HepG2 (cell line): ENCODE measurements around the gene HARS2. TPM values are rescaled to one million over a fixed set of nuclear protein-coding genes. Genes with fewer than 3 reads are reported as not detected.

Experiments
- AHR ChIP-seq: IDR thresholded peaks from 2 replicates; pipeline ENCODE4 v1.6.1; 2018; ENCODE audit warnings: missing genetic modification reagents, missing compliant biosample characterization
- POLR2AphosphoS5 ChIP-seq: IDR thresholded peaks from 2 replicates; pipeline ENCODE4 v1.6.1; 2012; ENCODE audit warnings: low read depth, low read length
- TFDP2 ChIP-seq: sonication (generic); formaldehyde crosslinking; IDR thresholded peaks from 2 replicates; pipeline ENCODE4 v1.4.0; 2020; ENCODE audit warnings: missing genetic modification reagents
- ZBTB25 ChIP-seq: IDR thresholded peaks from 2 replicates; pipeline ENCODE4 v1.6.1; 2018; ENCODE audit warnings: missing genetic modification reagents
- ZNF136 ChIP-seq: sonication (generic); formaldehyde crosslinking; IDR thresholded peaks from 2 replicates; pipeline ENCODE4 v1.8.1; 2022; ENCODE audit warnings: low read depth, mild to moderate bottlenecking, moderate library complexity, missing genetic modification reagents
- ZNF407 ChIP-seq: sonication (generic); formaldehyde crosslinking; IDR thresholded peaks from one replicate; pipeline ENCODE4 v1.5.1; 2020; ENCODE audit warnings: mild to moderate bottlenecking, missing genetic modification reagents; ENCODE audit errors: not compliant biosample characterization
- ZNF550 ChIP-seq: sonication (generic); formaldehyde crosslinking; IDR thresholded peaks from 2 replicates; pipeline ENCODE4 v1.4.0; 2020; ENCODE audit warnings: mild to moderate bottlenecking, missing genetic modification reagents, borderline replicate concordance
- ZNF577 ChIP-seq: sonication (generic); formaldehyde crosslinking; IDR thresholded peaks from 2 replicates; pipeline ENCODE4 v1.4.0; 2020; ENCODE audit warnings: mild to moderate bottlenecking, low read depth, missing genetic modification reagents, borderline replicate concordance
- polyA plus RNA-seq, 8 experiments: library from polyadenylated mRNA; depleted of rRNA in 3 of 8; stranded (reverse) in 7 of 8; unstranded in 1 of 8; fragments of >200 nt; fragmentation: Illumina TruSeq in 4 of 8; extraction: Trizol in 4 of 8; gene quantifications; 2 replicates each; pipeline versions ENCODE4 v1.2.1 to v1.2.3, GENCODE V29; 2011 to 2016; ENCODE audit warnings: low read depth in 4 of 8, missing spikeins in 1 of 8, mixed read lengths in 1 of 8; ENCODE audit not compliant: insufficient read depth in 1 of 8
- total RNA-seq, 5 experiments: library from RNA; depleted of rRNA; stranded (reverse); fragments of >200 nt; fragmentation: Illumina TruSeq; extraction: Trizol; gene quantifications; 2 replicates each; pipeline ENCODE4 v1.2.3, GENCODE V29; 2016; ENCODE audit warnings: low read depth in 1 of 5
- TF ChIP-seq, protein P1 (sequence below): sonication (generic); formaldehyde crosslinking; IDR thresholded peaks from 2 replicates; pipeline ENCODE4 v1.5.1; 2020; ENCODE audit warnings: mild to moderate bottlenecking, missing genetic modification reagents, moderate library complexity

Gene HARS2
- total and polyA plus RNA-seq, 2 of the 13 experiments (the other 11 are each of a cell fraction or from before 2014, with no cell fraction given) = 17.9 to 25.8 TPM

DNA sequence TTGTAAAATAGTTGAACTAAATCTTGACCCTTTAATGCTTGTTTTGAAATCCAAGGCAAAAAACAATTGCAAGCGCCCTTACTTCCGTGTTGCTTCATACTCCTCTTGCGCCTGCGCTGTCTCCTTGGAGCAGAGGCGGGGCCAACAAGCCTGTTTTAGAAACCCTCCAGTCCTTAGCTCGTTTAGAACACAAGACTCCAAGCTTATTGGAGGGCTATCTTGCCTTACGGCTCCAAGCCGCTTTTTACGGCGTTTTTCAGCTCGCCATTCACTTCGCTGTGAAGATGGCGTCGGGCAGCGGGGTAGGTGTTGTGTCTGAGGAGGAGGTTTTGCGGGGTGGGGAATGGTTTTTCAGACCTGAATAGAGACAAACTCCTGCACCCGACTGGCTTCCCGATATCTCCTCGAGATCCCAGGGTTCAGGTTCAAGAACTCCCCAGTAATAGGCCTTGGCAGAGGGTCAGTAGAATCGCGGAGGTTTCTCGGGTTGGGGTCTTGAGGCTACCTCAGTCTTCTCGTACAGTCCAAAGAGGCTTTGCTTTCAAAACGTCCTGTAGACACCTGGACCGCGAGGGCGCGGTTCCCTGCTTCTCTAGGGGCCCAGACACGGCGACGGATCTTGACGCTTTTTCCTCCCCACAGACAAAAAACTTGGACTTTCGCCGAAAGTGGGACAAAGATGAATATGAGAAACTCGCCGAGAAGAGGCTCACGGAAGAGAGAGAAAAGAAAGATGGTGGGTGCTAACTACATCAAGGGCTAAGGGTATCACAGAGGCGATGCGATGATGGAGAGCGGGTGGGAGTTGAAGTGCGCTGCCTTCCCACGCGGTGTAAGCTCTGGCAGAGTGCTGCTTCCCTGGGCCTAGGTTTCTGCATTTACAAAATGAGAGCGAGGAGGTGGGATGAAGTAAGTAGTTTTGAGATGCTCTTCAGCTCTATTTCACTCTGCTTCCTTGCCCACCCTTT lies 9.2 kb downstream of the HARS2 start, which contains the start of gene ZMAT2 (continued):
- TF ChIP-seq TFDP2 (CRISPR knock-in tag) (0 out of 2 replicates have a peak, but pooled peaks have one; percentile 22), ZBTB25 (CRISPR knock-in tag) (peak; percentile 39), AHR (peak; percentile 69), ZNF550 (CRISPR knock-in tag) (0 out of 2 replicates have a peak, but pooled peaks have one; percentile 2), ZNF577 (CRISPR knock-in tag) (no peak), POLR2AphosphoS5 (peak; percentile 93), ZNF136 (CRISPR knock-in tag) (peak; percentile 67; the same call in 1 of the 2 replicates), ZNF407 (CRISPR knock-in tag) (peak; percentile 57)
- TF ChIP-seq, protein P1, sequence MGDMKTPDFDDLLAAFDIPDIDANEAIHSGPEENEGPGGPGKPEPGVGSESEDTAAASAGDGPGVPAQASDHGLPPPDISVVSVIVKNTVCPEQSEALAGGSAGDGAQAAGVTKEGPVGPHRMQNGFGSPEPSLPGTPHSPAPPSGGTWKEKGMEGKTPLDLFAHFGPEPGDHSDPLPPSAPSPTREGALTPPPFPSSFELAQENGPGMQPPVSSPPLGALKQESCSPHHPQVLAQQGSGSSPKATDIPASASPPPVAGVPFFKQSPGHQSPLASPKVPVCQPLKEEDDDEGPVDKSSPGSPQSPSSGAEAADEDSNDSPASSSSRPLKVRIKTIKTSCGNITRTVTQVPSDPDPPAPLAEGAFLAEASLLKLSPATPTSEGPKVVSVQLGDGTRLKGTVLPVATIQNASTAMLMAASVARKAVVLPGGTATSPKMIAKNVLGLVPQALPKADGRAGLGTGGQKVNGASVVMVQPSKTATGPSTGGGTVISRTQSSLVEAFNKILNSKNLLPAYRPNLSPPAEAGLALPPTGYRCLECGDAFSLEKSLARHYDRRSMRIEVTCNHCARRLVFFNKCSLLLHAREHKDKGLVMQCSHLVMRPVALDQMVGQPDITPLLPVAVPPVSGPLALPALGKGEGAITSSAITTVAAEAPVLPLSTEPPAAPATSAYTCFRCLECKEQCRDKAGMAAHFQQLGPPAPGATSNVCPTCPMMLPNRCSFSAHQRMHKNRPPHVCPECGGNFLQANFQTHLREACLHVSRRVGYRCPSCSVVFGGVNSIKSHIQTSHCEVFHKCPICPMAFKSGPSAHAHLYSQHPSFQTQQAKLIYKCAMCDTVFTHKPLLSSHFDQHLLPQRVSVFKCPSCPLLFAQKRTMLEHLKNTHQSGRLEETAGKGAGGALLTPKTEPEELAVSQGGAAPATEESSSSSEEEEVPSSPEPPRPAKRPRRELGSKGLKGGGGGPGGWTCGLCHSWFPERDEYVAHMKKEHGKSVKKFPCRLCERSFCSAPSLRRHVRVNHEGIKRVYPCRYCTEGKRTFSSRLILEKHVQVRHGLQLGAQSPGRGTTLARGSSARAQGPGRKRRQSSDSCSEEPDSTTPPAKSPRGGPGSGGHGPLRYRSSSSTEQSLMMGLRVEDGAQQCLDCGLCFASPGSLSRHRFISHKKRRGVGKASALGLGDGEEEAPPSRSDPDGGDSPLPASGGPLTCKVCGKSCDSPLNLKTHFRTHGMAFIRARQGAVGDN (CRISPR knock-in tag) = peak; percentile 38
